AG04450 (cell line): ENCODE results near the gene RACK1. TPM values are rescaled to one million over a fixed set of nuclear protein-coding genes. Genes with fewer than 3 reads are reported as not detected.

Experiments used
- CTCF ChIA-PET: fragments of 300-600, 350-600 bp; formaldehyde crosslinking; extraction: SDS; loops from one replicate; lab custom pipeline; 2022; ENCODE audit warnings: antibody characterized with exemption, inconsistent platforms; lab: Charles Lee
- POLR2A ChIA-PET: fragments of 350-600 bp; formaldehyde crosslinking; extraction: SDS; loops from one replicate; lab custom pipeline; 2021; ENCODE audit warnings: antibody characterized with exemption, inconsistent platforms; lab: Yijun Ruan, JAX
- DNase-seq: peaks from one replicate; pipeline ENCODE4 v3.0.0-alpha.2; 2011; ENCODE audit warnings: low read depth, low spot score
- H3K27ac ChIP-seq: one replicate; pipeline ENCODE4 v1.5.1; 2012; ENCODE audit warnings: low read depth, low read length, control low read depth
- H3K27me3 ChIP-seq: one replicate; pipeline ENCODE4 v1.6.0; 2012; ENCODE audit warnings: low read length; ENCODE audit not compliant: control insufficient read depth, insufficient read depth
- H3K4me3 ChIP-seq: 2 replicates; pipeline ENCODE4 v1.5.1; 2011; ENCODE audit warnings: mild to moderate bottlenecking, low read depth, low read length, control low read depth
- H3K9me3 ChIP-seq: 2 replicates; pipeline ENCODE4 v1.5.1; 2012; ENCODE audit warnings: low read length; ENCODE audit not compliant: control insufficient read depth, insufficient read depth
- CTCF ChIP-seq: IDR thresholded peaks from 2 replicates; pipeline ENCODE4 v1.5.1; 2011; ENCODE audit warnings: low read depth, low read length, control low read depth, inconsistent platforms
- polyA plus RNA-seq: library from polyadenylated mRNA; depleted of rRNA; stranded (reverse); fragments of >200 nt; gene quantifications from 2 replicates; pipeline ENCODE4 v1.2.3, GENCODE V29; 2011

The RACK1 gene
- polyA plus RNA-seq, 1 experiment = 4,422 TPM

- no peak for TF ChIP-seq CTCF
- CTCF ChIA-PET = interaction anchor here (0.7 to 2.8 kb wide), 3 partner anchors 16 to 382 kb away, joined by 3 to 15 read pairs (median 8); no protein-coding TSS in a partner anchor
- POLR2A ChIA-PET = interaction anchor here (0.6 to 3.4 kb wide), 7 partner anchors 8 to 855 kb away, joined by 3 to 72 read pairs (median 7); partner anchors contain the start of genes GFPT2 and TRIM41
- Histone ChIP-seq H3K9me3 (no peaks in the 10 kb centered on the region), H3K27ac (no peak overlapping the region), H3K4me3 (no peak overlapping the region), H3K27me3 (no peaks in the 10 kb centered on the region)
- no peak for DNase-seq
These were observed 35.8 kb downstream of the RACK1 start for GRCh38 chr5:181207960-181208253.

GRCh38 chr5:181207214-181207959 lies 36.3 kb downstream of the RACK1 start:
- TF ChIP-seq CTCF = no peak
- ChIA-PET CTCF (interaction anchor here (0.7 to 2.8 kb wide), 3 partner anchors 15 to 382 kb away, joined by 8 to 15 read pairs (median 8); no protein-coding TSS in a partner anchor), POLR2A (interaction anchor here (0.6 to 3.4 kb wide), 9 partner anchors 9 to 854 kb away, joined by 3 to 72 read pairs (median 5); partner anchors contain the start of genes GFPT2 and TRIM41)
- H3K9me3 ChIP-seq = no peaks in the 10 kb centered on the region
- peak overlapping the region; percentile 68 for H3K4me3 ChIP-seq
- peak overlapping the region; percentile 73 for H3K27ac ChIP-seq
- H3K27me3 ChIP-seq = no peaks in the 10 kb centered on the region
- DNase-seq = peak; percentile 78

GRCh38 chr5:181205761-181206649 lies 37.7 kb downstream of the RACK1 start:
- CTCF ChIA-PET = interaction anchor here (2.2 to 2.8 kb wide), 2 partner anchors 14 to 22 kb away, joined by 8 to 15 read pairs; no protein-coding TSS in a partner anchor
- H3K9me3 ChIP-seq = no peaks in the 10 kb centered on the region
- H3K27me3 ChIP-seq = no peaks in the 10 kb centered on the region
- peak overlapping the region; percentile 54 for H3K4me3 ChIP-seq
- POLR2A ChIA-PET = interaction anchor here (1.0 to 3.4 kb wide), 5 partner anchors 10 to 375 kb away, joined by 3 to 72 read pairs (median 7); partner anchors contain the start of gene TRIM41
- H3K27ac ChIP-seq = no peak overlapping the region
- no peak for TF ChIP-seq CTCF
- no peak for DNase-seq

GRCh38 chr5:181204826-181205760 lies 38.6 kb downstream of the RACK1 start, which contains the start of gene TRIM7:
TRIM7 (minus strand) TSS chr5:181205196; CDS start chr5:181205110, 86 bp downstream.
- Histone ChIP-seq H3K27ac (no peak within 1 kb of the TSS), H3K9me3 (no peaks in the 10 kb centered on the region), H3K4me3 (peak within 1 kb of the TSS; percentile 56), H3K27me3 (peaks cover 2% of the 10 kb centered on the region)
- DNase-seq = no peak
- ChIA-PET CTCF (interaction anchor here (1.3 kb wide), 1 partner anchor 13 kb away, joined by 6 read pairs; no protein-coding TSS in a partner anchor), POLR2A (interaction anchor here (0.6 to 2.9 kb wide), 3 partner anchors 13 to 421 kb away, joined by 3 to 15 read pairs (median 5); no protein-coding TSS in a partner anchor)
- no peak for TF ChIP-seq CTCF
